ENCODE results near the gene TSPAN16.
"Not testable (repeated sequence)": the region's sequence is repeated elsewhere in the genome, so short reads cannot be mapped to it uniquely, and the experiment has no call there.

The TSPAN16 gene

GRCh38 chr19:11339254-11340098 is 43.5 kb downstream of the TSPAN16 start, which contains the start of gene RAB3D:
Gene RAB3D, minus strand, starts transcription at chr19:11339657. Its CDS starts 2,258 bp downstream, at chr19:11337399.
- Mint-ChIP-seq H3K4me3 (peak within 1 kb of the TSS; percentile 76), H3K27me3 (no peaks in the 10 kb centered on the region), H3K27ac (no peak within 1 kb of the TSS), H3K4me1 (ENCODE audit: low read depth) (peaks cover 29% of the 10 kb centered on the region), H3K9me3 (no peaks in the 10 kb centered on the region), H3K36me3 (ENCODE audit: low read depth) (peaks cover 5% of the 10 kb centered on the region)

GRCh38 chr19:11340099-11340467 is 44.1 kb downstream of the TSPAN16 start:
- H3K9me3 Mint-ChIP-seq; H3K27ac Mint-ChIP-seq; H3K27me3 Mint-ChIP-seq; H3K36me3 Mint-ChIP-seq (ENCODE audit: low read depth): not testable (repeated sequence)
- Mint-ChIP-seq H3K4me3 (peak overlapping the region; percentile 76), H3K4me1 (ENCODE audit: low read depth) (peaks cover 31% of the 10 kb centered on the region)

GRCh38 chr19:11342429-11342828 is 46.5 kb downstream of the TSPAN16 start:
- Mint-ChIP-seq H3K27ac (no peak overlapping the region), H3K9me3 (no peaks in the 10 kb centered on the region), H3K27me3 (no peaks in the 10 kb centered on the region), H3K4me3 (no peak overlapping the region), H3K4me1 (ENCODE audit: low read depth) (peaks cover 49% of the 10 kb centered on the region), H3K36me3 (ENCODE audit: low read depth) (no peaks in the 10 kb centered on the region)

GRCh38 chr19:11345122-11345803 is 49.3 kb downstream of the TSPAN16 start:
- Mint-ChIP-seq H3K36me3 (ENCODE audit: low read depth) (no peaks in the 10 kb centered on the region), H3K4me1 (ENCODE audit: low read depth) (peaks cover 32% of the 10 kb centered on the region), H3K4me3 (peak overlapping the region; percentile 96), H3K27me3 (no peaks in the 10 kb centered on the region), H3K9me3 (peaks cover 7% of the 10 kb centered on the region), H3K27ac (peak overlapping the region; percentile 90)

- no peaks in the 10 kb centered on the region for H3K27me3 Mint-ChIP-seq
- H3K9me3 Mint-ChIP-seq = peaks cover 7% of the 10 kb centered on the region
- no peaks in the 10 kb centered on the region for H3K36me3 Mint-ChIP-seq (ENCODE audit: low read depth)
- H3K4me3 Mint-ChIP-seq = peak within 1 kb of the TSS; percentile 96
- peak within 1 kb of the TSS; percentile 90 for H3K27ac Mint-ChIP-seq
- peaks cover 32% of the 10 kb centered on the region for H3K4me1 Mint-ChIP-seq (ENCODE audit: low read depth)
These were observed 50.4 kb downstream of the TSPAN16 start, which contains the start of the genes CCDC159 and TMEM205 for GRCh38 chr19:11346104-11346940. Gene CCDC159, plus strand, starts transcription at chr19:11346519. Its CDS starts 88 bp downstream, at chr19:11346607. Gene TMEM205, minus strand, starts transcription at chr19:11346268. Its CDS starts 649 bp downstream, at chr19:11345619.

- Mint-ChIP-seq H3K27ac (no peak overlapping the region), H3K36me3 (ENCODE audit: low read depth) (no peaks in the 10 kb centered on the region), H3K4me3 (peak overlapping the region; percentile 96), H3K27me3 (no peaks in the 10 kb centered on the region), H3K9me3 (peaks cover 7% of the 10 kb centered on the region), H3K4me1 (ENCODE audit: low read depth) (peaks cover 32% of the 10 kb centered on the region)
These were observed 51.6 kb downstream of the TSPAN16 start for GRCh38 chr19:11347546-11348039.

- H3K27ac Mint-ChIP-seq = no peak overlapping the region
- no peaks in the 10 kb centered on the region for H3K27me3 Mint-ChIP-seq
- H3K36me3 Mint-ChIP-seq (ENCODE audit: low read depth) = no peaks in the 10 kb centered on the region
- peaks cover 7% of the 10 kb centered on the region for H3K9me3 Mint-ChIP-seq
- H3K4me1 Mint-ChIP-seq (ENCODE audit: low read depth) = peaks cover 31% of the 10 kb centered on the region
- no peak overlapping the region for H3K4me3 Mint-ChIP-seq
These were observed 53.2 kb downstream of the TSPAN16 start for GRCh38 chr19:11349171-11349570.

GRCh38 chr19:11354102-11354501 is 58.1 kb downstream of the TSPAN16 start:
- not testable (repeated sequence) for H3K27me3 Mint-ChIP-seq; H3K4me3 Mint-ChIP-seq; H3K9me3 Mint-ChIP-seq; H3K27ac Mint-ChIP-seq; H3K36me3 Mint-ChIP-seq (ENCODE audit: low read depth); H3K4me1 Mint-ChIP-seq (ENCODE audit: low read depth)

- no peaks in the 10 kb centered on the region for H3K9me3 Mint-ChIP-seq
- peaks cover 9% of the 10 kb centered on the region for H3K4me1 Mint-ChIP-seq (ENCODE audit: low read depth)
- H3K4me3 Mint-ChIP-seq = peak within 1 kb of the TSS; percentile 64
- no peak within 1 kb of the TSS for H3K27ac Mint-ChIP-seq
- peaks cover 10% of the 10 kb centered on the region for H3K27me3 Mint-ChIP-seq
- no peaks in the 10 kb centered on the region for H3K36me3 Mint-ChIP-seq (ENCODE audit: low read depth)
These were observed 59.5 kb downstream of the TSPAN16 start, which contains the start of gene PLPPR2 for GRCh38 chr19:11355160-11356073. Gene PLPPR2, plus strand, starts transcription at chr19:11355432. Its CDS starts 2,242 bp downstream, at chr19:11357674.

- Mint-ChIP-seq H3K4me1 (ENCODE audit: low read depth) (peaks cover 9% of the 10 kb centered on the region), H3K27ac (no peak overlapping the region)
These were observed 60.1 kb downstream of the TSPAN16 start for GRCh38 chr19:11356074-11356397.

GRCh38 chr19:11356676-11357550 is 61.0 kb downstream of the TSPAN16 start:
- Mint-ChIP-seq H3K9me3 (no peaks in the 10 kb centered on the region), H3K27ac (no peak overlapping the region), H3K27me3 (peaks cover 10% of the 10 kb centered on the region), H3K4me3 (no peak overlapping the region), H3K4me1 (ENCODE audit: low read depth) (peaks cover 9% of the 10 kb centered on the region), H3K36me3 (ENCODE audit: low read depth) (no peaks in the 10 kb centered on the region)

More at GRCh38 chr19:11356074-11356397, 60.1 kb downstream of the TSPAN16 start:
- Mint-ChIP-seq H3K9me3 (no peaks in the 10 kb centered on the region), H3K27me3 (peaks cover 10% of the 10 kb centered on the region), H3K4me3 (peak overlapping the region; percentile 64), H3K36me3 (ENCODE audit: low read depth) (no peaks in the 10 kb centered on the region)

- no peaks in the 10 kb centered on the region for H3K9me3 Mint-ChIP-seq
- peaks cover 10% of the 10 kb centered on the region for H3K27me3 Mint-ChIP-seq
- H3K27ac Mint-ChIP-seq = no peak overlapping the region
- no peaks in the 10 kb centered on the region for H3K36me3 Mint-ChIP-seq (ENCODE audit: low read depth)
- peaks cover 9% of the 10 kb centered on the region for H3K4me1 Mint-ChIP-seq (ENCODE audit: low read depth)
- no peak overlapping the region for H3K4me3 Mint-ChIP-seq
These were observed 63.5 kb downstream of the TSPAN16 start for GRCh38 chr19:11359421-11359820.

Measured in stimulated activated naive CD8-positive, alpha-beta T cell treated with anti-CD3 and anti-CD28 coated beads, Interleukin-15, Interleukin-2, amounts not matched to agents 100 ng/mL and 50 ng/mL, for 24 hours (primary cell).